ENCODE data around the gene INTS1.

INTS1 gene

DNA sequence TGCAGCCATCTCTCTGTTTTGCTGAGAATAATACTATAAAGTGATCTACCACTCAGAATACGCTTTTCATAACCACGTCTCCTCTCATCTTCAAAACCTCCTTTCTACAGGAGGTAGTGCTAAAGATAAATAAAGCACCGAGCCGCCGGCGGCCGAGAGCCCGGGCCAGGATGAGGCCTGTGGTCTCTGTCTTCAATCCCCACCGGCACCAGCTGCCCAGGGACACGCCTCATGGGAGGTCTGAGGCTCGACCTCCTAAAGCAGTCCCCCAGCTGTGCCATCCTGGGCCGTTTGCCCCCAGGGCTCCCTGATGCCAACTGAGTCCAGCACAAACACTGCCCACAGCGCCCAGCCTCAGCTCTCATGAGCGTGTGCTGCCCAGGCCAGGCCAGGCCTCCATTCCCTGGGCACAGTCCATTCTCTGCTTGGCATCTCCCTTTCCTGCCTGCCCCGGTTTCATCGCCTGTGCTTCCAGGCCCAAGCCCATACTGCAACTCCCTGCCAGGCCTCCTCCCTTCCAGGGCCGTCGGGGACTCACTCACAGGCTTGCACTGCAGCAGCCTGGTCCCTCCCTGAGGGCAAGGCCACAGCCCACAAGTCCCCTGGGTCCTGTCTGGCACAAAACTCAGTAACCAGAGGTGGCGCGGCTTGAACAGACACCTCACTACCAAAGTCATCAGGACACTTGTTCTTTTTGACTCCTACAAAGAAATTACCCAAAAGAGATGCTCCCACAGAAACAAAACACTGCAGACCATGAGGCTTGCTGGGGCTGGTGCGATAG is 2.5 kb downstream of the INTS1 start:
- DNase-seq (ENCODE audit: low read depth) = no peak
- no peak overlapping the region for H3K4me3 ChIP-seq (ENCODE audit: low read length)
- TF ChIP-seq, protein P1, sequence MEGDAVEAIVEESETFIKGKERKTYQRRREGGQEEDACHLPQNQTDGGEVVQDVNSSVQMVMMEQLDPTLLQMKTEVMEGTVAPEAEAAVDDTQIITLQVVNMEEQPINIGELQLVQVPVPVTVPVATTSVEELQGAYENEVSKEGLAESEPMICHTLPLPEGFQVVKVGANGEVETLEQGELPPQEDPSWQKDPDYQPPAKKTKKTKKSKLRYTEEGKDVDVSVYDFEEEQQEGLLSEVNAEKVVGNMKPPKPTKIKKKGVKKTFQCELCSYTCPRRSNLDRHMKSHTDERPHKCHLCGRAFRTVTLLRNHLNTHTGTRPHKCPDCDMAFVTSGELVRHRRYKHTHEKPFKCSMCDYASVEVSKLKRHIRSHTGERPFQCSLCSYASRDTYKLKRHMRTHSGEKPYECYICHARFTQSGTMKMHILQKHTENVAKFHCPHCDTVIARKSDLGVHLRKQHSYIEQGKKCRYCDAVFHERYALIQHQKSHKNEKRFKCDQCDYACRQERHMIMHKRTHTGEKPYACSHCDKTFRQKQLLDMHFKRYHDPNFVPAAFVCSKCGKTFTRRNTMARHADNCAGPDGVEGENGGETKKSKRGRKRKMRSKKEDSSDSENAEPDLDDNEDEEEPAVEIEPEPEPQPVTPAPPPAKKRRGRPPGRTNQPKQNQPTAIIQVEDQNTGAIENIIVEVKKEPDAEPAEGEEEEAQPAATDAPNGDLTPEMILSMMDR (conservative IDR thresholded peaks at IDR 0.05; ENCODE audit: low read depth, low read length) = no peak

DNA sequence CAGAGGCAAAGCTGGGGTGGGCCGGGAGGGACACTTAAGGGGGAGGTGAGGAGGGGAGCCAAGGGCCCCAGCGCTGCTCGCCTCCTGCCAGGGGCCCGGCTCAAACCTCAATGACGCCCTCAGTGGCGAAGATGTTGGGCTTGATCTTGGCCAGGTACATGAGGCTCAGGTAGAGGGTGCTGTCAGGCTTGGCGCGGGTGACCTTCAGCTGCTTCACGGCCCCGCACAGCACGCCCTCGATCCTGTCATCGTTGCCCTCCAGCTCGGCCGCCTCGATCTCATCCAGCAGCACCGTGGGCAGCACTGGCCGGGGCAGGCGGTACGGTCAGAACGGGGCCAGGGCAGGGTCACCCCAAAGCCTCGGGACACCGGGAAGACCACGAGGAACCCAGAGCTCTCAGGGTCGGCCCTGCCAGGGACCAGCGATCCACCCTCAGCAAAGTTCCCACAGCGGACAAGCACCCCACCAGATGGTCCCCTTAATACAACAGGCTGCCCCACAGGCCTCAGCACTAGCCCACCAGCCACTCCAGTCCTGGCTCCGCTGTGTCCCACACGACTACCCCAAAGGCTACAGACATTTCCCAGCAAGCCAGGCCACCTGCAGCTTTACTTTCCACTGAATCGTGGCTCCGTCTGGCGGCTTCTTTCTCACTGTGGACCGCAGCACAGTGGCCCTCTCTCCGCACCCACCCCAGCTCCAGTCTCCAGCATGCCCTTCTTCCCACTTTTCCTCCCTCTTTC is 4.0 kb downstream of the INTS1 start:
- no peak overlapping the region for H3K4me3 ChIP-seq (ENCODE audit: low read length)
- no peak for DNase-seq (ENCODE audit: low read depth)
- TF ChIP-seq, protein P1 (conservative IDR thresholded peaks at IDR 0.05; ENCODE audit: low read depth, low read length) = no peak

DNA sequence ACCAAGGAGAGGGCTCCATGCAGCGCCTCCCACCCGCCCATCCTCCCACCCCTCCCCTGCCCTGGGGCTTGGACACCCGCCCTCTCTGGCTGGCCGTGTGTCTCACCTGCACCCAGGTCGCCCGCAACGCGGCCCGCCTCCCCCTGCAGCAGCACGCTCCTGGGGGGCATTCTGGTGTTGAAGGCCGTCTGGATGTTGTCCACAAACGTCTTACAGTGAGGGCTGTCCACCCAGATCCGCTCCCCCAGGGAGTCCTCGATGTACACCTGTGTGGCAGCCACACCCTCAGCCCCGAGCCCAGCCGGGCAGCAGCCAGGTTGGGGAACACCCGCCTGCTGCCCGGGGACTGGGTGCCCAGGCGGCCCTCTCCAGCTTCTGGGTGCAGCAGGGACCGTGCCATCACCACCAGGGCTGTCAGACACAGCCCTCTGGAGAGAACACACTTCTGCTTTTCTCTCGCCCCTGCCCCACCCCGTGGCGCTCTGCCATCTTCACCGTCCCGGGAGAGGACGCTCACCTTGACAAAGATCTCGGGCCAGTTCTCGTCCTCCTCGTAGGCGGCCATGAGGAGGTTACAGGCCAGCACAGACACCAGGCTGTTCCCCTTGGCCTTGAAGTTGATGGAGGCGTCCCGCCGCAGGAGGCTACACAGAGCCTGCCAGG is 4.7 kb downstream of the INTS1 start:
- H3K4me3 ChIP-seq (ENCODE audit: low read length) = no peak overlapping the region
- TF ChIP-seq, protein P1 (conservative IDR thresholded peaks at IDR 0.05; ENCODE audit: low read depth, low read length) = no peak
- no peak for DNase-seq (ENCODE audit: low read depth)

DNA sequence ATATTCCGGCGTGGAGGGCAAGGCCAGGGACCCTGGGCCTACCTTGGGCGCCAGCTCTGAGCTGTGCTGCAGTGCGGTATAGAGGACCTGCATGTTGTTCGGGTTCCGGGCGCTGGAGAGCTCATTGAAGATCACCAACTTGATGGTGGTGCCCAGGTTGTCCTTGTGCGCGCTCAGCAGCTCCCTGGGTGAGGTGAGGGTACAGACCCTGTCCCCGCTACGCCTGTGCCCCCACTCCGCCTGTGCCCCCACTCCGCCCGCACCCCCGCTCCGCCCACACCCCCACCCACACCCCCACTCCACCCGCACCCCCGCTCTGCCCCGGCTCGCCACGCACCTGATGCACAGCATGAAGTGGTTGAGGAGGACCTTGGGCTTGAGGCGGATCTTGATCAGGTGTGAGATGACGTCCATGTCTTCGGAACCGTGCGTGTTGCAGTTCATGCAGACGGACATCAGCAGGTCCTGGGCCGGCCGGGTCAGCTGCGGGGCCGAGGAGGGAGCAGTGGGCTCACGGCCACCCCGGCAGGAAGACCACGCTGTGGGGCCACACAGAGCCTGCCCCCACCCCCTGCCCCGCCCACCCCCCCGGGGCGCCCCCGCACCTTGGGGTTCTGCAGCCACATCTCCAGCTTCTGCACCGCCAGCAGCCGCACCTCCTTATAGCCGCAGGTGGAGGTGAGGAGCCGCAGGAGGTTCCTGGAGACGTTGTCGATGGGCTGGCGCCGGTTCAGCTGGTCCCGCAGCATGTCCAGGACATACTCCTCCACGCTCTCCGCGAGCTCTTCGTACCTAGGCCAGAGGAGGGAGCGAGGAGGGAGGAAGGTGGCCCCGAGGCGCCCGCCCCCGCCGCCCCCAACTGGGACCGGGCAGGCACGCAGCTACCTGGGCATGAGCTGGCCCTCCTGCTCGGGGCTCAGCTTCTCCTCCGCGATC is 5.6 kb downstream of the INTS1 start:
- TF ChIP-seq, protein P1 (conservative IDR thresholded peaks at IDR 0.05; ENCODE audit: low read depth, low read length) = no peak
- H3K4me3 ChIP-seq (ENCODE audit: low read length) = no peak overlapping the region

DNA sequence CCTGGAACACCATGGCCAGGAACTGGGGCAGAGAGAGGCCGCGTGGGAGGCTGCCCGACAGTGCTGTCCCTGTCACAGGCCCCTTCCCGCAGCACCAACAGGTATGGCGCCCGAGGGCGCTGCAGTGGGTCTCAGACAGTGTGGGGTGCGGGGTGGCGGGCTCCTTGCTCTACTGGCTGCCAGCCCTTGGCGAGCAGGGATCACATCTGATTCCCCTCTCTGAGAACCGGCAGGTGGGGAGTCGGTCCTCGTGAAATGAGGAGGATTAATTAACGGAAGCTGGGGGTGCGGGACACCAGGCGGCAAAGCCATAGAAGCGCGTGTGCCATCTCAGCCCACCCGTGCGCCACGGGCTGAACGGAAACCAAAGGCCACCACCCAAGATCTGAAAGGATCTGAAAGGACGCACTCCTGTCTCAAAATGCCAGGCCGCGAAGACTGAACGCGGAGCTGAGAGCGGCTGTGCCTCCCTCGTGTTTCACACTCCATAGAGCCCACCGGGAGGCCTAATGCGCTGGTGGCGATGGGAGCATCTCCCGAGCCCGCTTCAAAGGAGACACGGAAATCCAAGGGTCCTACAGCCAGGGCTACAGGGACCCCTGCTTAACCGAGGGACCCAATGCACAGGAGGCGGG is 6.8 kb downstream of the INTS1 start:
- H3K4me3 ChIP-seq (ENCODE audit: low read length) = no peak overlapping the region
- DNase-seq (ENCODE audit: low read depth) = no peak
- TF ChIP-seq, protein P1 (conservative IDR thresholded peaks at IDR 0.05; ENCODE audit: low read depth, low read length) = no peak

More for the DNA sequence above, 5.6 kb downstream of the INTS1 start:
- no peak for DNase-seq (ENCODE audit: low read depth)

Measured in retinal pigment epithelial cell (primary cell).